VCaP (cell line): ENCODE results near the gene TXLNG.

ENCODE experiments used
- H3K27ac ChIP-seq: fragments of 450-650 bp; 2 replicates; pipeline ENCODE4 v1.5.1; 2017
- CTCF ChIP-seq: fragments of 450-650 bp; conservative IDR thresholded peaks from 2 replicates; pipeline ENCODE4 v1.5.1; 2017; ENCODE audit warnings: mild to moderate bottlenecking, moderate library complexity

The TXLNG gene

GRCh38 chrX:16828124-16828908 is 42.0 kb downstream of the TXLNG start:
- H3K27ac ChIP-seq, result peak overlapping the region; percentile 41
- no peak for TF ChIP-seq CTCF

- TF ChIP-seq CTCF, result no peak
- no peak overlapping the region for H3K27ac ChIP-seq
These were observed 46.0 kb downstream of the TXLNG start for GRCh38 chrX:16832301-16832700.

GRCh38 chrX:16834806-16835205 is 48.5 kb downstream of the TXLNG start:
- no peak overlapping the region for H3K27ac ChIP-seq
- TF ChIP-seq CTCF, result no peak

- TF ChIP-seq CTCF, result peak; percentile 65
These were observed 50.1 kb downstream of the TXLNG start for GRCh38 chrX:16836371-16836770.

GRCh38 chrX:16838202-16839066 is 52.2 kb downstream of the TXLNG start:
- no peak for TF ChIP-seq CTCF
- no peak overlapping the region for H3K27ac ChIP-seq

More at GRCh38 chrX:16836371-16836770, 50.1 kb downstream of the TXLNG start:
- no peak overlapping the region for H3K27ac ChIP-seq

GRCh38 chrX:16839219-16839851 is 53.1 kb downstream of the TXLNG start:
- no peak for TF ChIP-seq CTCF
- H3K27ac ChIP-seq, result no peak overlapping the region
